Measurements from ENCODE around the gene TRIM26. TPM values are rescaled to one million over a fixed set of nuclear protein-coding genes. Genes with fewer than 3 reads are reported as not detected.

The TRIM26 gene
- total and polyA plus RNA-seq, 2 experiments from 2014 or later = 11.0 to 38.0 TPM

GRCh38 chr6:30216096-30216495, 2.9 kb upstream of the TRIM26 start (continued):
- TF ChIP-seq ZNF462 (CRISPR knock-in tag; IDR thresholded peaks at IDR 0.05) = no peak

GRCh38 chr6:30214657-30214982, 1.4 kb upstream of the TRIM26 start:
- peak overlapping the region; percentile 95 for H3K4me3 Mint-ChIP-seq
- Histone ChIP-seq H3K27me3 (ENCODE audit: insufficient read depth) (peaks cover 7% of the 10 kb centered on the region; the same call in 1 of the 2 replicates), H2AFZ (peak overlapping the region; percentile 80), H3K9me2 (ENCODE audit: insufficient read depth) (no peaks in the 10 kb centered on the region), H3F3A (replicated peaks; ENCODE audit: low read depth) (no peaks in the 10 kb centered on the region), H3K36me3 (ENCODE audit: insufficient read depth) (no peaks in the 10 kb centered on the region), H3K4me2 (peak overlapping the region; percentile 79), H3K4me3 (peak overlapping the region; percentile 62), H4K20me1 (replicated peaks; ENCODE audit: insufficient read depth) (peaks cover 8% of the 10 kb centered on the region; the same call in 1 of the 2 replicates), H3K4me1 (ENCODE audit: insufficient read depth) (peaks cover 26% of the 10 kb centered on the region), H3K27ac (ENCODE audit: low read depth) (no peak overlapping the region), H3K79me2 (replicated peaks; ENCODE audit: insufficient read depth) (peaks cover 29% of the 10 kb centered on the region)
- DNase-seq (ENCODE audit: low spot score) = no peak
- peaks cover 4% of the 10 kb centered on the region; the same call in 2 of the 3 replicates for H3K9me3 Mint-ChIP-seq
- H3K36me3 Mint-ChIP-seq (ENCODE audit: low read depth) = no peaks in the 10 kb centered on the region; the same call in 2 of the 3 replicates
- no peak for TF ChIP-seq JUNB (IDR thresholded peaks at IDR 0.05; ENCODE audit: unreplicated experiment)
- ATAC-seq = no peak
- peaks cover 32% of the 10 kb centered on the region for H3K4me1 Mint-ChIP-seq
- no peak overlapping the region for H3K27ac Mint-ChIP-seq
- peaks cover 17% of the 10 kb centered on the region for H3K27me3 Mint-ChIP-seq (ENCODE audit: insufficient read depth, low read depth, poor library complexity)

GRCh38 chr6:30213957-30214656, 901 bp upstream of the TRIM26 start:
- Histone ChIP-seq H3K9me2 (ENCODE audit: insufficient read depth) (no peaks in the 10 kb centered on the region), H3K4me1 (ENCODE audit: insufficient read depth) (peaks cover 26% of the 10 kb centered on the region), H3K4me3 (peak overlapping the region; percentile 62), H3K36me3 (ENCODE audit: insufficient read depth) (no peaks in the 10 kb centered on the region), H3K79me2 (replicated peaks; ENCODE audit: insufficient read depth) (peaks cover 33% of the 10 kb centered on the region), H3K27ac (ENCODE audit: low read depth) (peak overlapping the region; percentile 73), H2AFZ (peak overlapping the region; percentile 80), H4K20me1 (replicated peaks; ENCODE audit: insufficient read depth) (peaks cover 8% of the 10 kb centered on the region; the same call in 1 of the 2 replicates), H3K4me2 (peak overlapping the region; percentile 79), H3F3A (replicated peaks; ENCODE audit: low read depth) (no peaks in the 10 kb centered on the region), H3K27me3 (ENCODE audit: insufficient read depth) (peaks cover 7% of the 10 kb centered on the region; the same call in 1 of the 2 replicates)
- peak overlapping the region; percentile 95 for H3K4me3 Mint-ChIP-seq
- H3K27ac Mint-ChIP-seq = peak overlapping the region; percentile 94
- TF ChIP-seq CREB1 (CRISPR knock-in tag; IDR thresholded peaks at IDR 0.05; ENCODE audit: low read depth) (peak; percentile 70), JUNB (IDR thresholded peaks at IDR 0.05; ENCODE audit: unreplicated experiment) (no peak), ETS1 (IDR thresholded peaks at IDR 0.05) (no peak), POLR2AphosphoS5 (IDR thresholded peaks at IDR 0.05; ENCODE audit: low read depth) (peak; percentile 72)
- ATAC-seq = peak; percentile 76
- DNase-seq (ENCODE audit: low spot score) = peak; percentile 77
- H3K36me3 Mint-ChIP-seq (ENCODE audit: low read depth) = no peaks in the 10 kb centered on the region; the same call in 2 of the 3 replicates
- H3K27me3 Mint-ChIP-seq (ENCODE audit: insufficient read depth, low read depth, poor library complexity) = peaks cover 16% of the 10 kb centered on the region
- H3K4me1 Mint-ChIP-seq = peaks cover 28% of the 10 kb centered on the region
- H3K9me3 Mint-ChIP-seq = peaks cover 4% of the 10 kb centered on the region; the same call in 2 of the 3 replicates

Data from GM23338 (cell line).